HCT116 (cell line): ENCODE results near the gene ACAD9.

Experiments
- CTCF ChIP-seq, 3 experiments: fragments of 200-600 bp in 1 of 3; sonication (generic) in 1 of 3; IDR thresholded peaks in 2 of 3; conservative IDR thresholded peaks in 1 of 3; 2 replicates each; pipeline ENCODE4 v1.5.1; 2012 to 2017; ENCODE audit warnings: low read depth in 2 of 3, low read length in 2 of 3, antibody characterized with exemption in 1 of 3, borderline replicate concordance in 1 of 3, control low read depth in 1 of 3, mild to moderate bottlenecking in 1 of 3, mixed read lengths in 1 of 3, mixed run types in 1 of 3, moderate library complexity in 1 of 3; ENCODE audit not compliant: insufficient read depth in 1 of 3
- EGR1 ChIP-seq: IDR thresholded peaks from 2 replicates; pipeline ENCODE4 v1.6.1; 2012; ENCODE audit warnings: low read depth
- EZH2 ChIP-seq: fragments of 200-600 bp; sonication (generic); IDR thresholded peaks from 2 replicates; pipeline ENCODE4 v1.6.1; 2017; ENCODE audit warnings: antibody characterized with exemption, mixed run types
- JUND ChIP-seq: IDR thresholded peaks from 2 replicates; pipeline ENCODE4 v1.6.1; 2012
- MAX ChIP-seq: IDR thresholded peaks from 2 replicates; pipeline ENCODE4 v1.6.1; 2012
- POLR2A ChIP-seq: IDR thresholded peaks from 2 replicates; pipeline ENCODE4 v1.7.0; 2011; ENCODE audit warnings: borderline replicate concordance; ENCODE audit not compliant: insufficient read depth, insufficient read length; ENCODE audit errors: extremely low read depth
- POLR2AphosphoS5 ChIP-seq: IDR thresholded peaks from 2 replicates; pipeline ENCODE4 v1.6.1; 2011; ENCODE audit warnings: mild to moderate bottlenecking, low read depth, low read length, moderate library complexity
- RAD21 ChIP-seq: IDR thresholded peaks from 2 replicates; pipeline ENCODE4 v1.6.1; 2012; ENCODE audit warnings: low read depth, mild to moderate bottlenecking
- SIN3A ChIP-seq: IDR thresholded peaks from 2 replicates; pipeline ENCODE4 v1.6.1; 2012; ENCODE audit warnings: low read depth
- TCF7L2 ChIP-seq: IDR thresholded peaks from 2 replicates; pipeline ENCODE4 v1.7.0; 2011; ENCODE audit warnings: borderline replicate concordance, inconsistent platforms; ENCODE audit not compliant: insufficient read depth, insufficient read length; ENCODE audit errors: extremely low read depth
- TF ChIP-seq, protein P1 (sequence below): IDR thresholded peaks from 2 replicates; pipeline ENCODE4 v1.6.1; 2011; ENCODE audit warnings: mild to moderate bottlenecking, low read length, moderate library complexity; ENCODE audit not compliant: insufficient replicate concordance; ENCODE audit errors: extremely low read depth

DNA sequence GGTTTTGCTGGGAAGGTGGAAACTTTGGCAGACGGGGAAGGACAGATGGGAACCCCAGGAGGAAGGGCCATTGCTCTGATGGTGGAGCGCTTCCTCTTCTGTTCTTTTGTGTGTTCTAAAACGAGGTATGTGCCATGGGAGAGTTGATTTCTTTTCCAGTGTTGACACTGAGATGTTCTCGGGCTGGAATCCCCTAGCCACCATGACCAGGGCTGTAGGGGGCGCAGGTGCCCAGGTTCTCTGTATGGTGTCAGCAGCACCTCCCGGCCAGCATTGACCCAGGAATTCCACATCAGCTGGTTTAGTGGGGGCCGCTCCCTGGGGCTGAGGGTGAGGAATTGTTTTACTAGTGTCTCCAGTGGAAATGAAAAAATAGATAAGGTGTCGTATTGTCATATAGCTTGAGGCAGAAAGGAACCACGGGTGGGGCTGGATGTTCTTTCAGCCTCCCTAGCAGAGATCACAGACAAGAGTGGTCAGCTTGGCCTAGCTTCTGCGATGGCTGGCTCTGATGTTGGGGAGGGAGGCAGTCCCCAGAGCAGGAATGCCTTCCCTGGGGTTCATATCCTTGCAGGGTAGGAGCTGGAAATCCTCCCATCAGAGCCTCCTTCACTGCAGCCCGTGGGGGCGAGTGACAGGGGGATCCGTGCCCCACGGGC, 34.2 kb upstream of the ACAD9 start:
- TF ChIP-seq CTCF (IDR thresholded peaks at IDR 0.05 in 2 of 3, conservative IDR thresholded peaks at IDR 0.05 in 1 of 3; ENCODE audit: borderline replicate concordance in 1 of 3, insufficient read depth in 1 of 3, low read depth in 2 of 3, low read length in 2 of 3) (peak in 2 of 3 experiments; percentile 31 to 35; a peak in 2 of 6 replicates), EZH2 (no peak), SIN3A (no peak), POLR2A (no peak), RAD21 (no peak), EGR1 (no peak), MAX (no peak), POLR2AphosphoS5 (no peak), JUND (no peak), TCF7L2 (no peak)
- TF ChIP-seq, protein P1, sequence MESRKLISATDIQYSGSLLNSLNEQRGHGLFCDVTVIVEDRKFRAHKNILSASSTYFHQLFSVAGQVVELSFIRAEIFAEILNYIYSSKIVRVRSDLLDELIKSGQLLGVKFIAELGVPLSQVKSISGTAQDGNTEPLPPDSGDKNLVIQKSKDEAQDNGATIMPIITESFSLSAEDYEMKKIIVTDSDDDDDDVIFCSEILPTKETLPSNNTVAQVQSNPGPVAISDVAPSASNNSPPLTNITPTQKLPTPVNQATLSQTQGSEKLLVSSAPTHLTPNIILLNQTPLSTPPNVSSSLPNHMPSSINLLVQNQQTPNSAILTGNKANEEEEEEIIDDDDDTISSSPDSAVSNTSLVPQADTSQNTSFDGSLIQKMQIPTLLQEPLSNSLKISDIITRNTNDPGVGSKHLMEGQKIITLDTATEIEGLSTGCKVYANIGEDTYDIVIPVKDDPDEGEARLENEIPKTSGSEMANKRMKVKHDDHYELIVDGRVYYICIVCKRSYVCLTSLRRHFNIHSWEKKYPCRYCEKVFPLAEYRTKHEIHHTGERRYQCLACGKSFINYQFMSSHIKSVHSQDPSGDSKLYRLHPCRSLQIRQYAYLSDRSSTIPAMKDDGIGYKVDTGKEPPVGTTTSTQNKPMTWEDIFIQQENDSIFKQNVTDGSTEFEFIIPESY, result no peak
